Effector memory CD4-positive, alpha-beta T cell (primary cell): ENCODE measurements around the gene PTPN20.

Experiments
- DNase-seq, 3 donors: peaks; one replicate each; pipeline ENCODE4 v3.0.0-alpha.2; 2020
- H3K27ac ChIP-seq: 2 replicates; pipeline ENCODE4 v1.7.0; 2013; ENCODE audit warnings: mild to moderate bottlenecking, low read length, moderate library complexity; ENCODE audit not compliant: insufficient read depth, poor library complexity, severe bottlenecking
- H3K27me3 ChIP-seq: replicated peaks from 2 replicates; pipeline ENCODE4 v1.7.0; 2013; ENCODE audit warnings: mild to moderate bottlenecking, low read length; ENCODE audit not compliant: insufficient read depth, control insufficient read depth, poor library complexity, severe bottlenecking
- H3K36me3 ChIP-seq: 2 replicates; pipeline ENCODE4 v1.7.0; 2013; ENCODE audit warnings: mild to moderate bottlenecking, low read length, moderate library complexity; ENCODE audit not compliant: control insufficient read depth, insufficient read depth
- H3K4me1 ChIP-seq: 2 replicates; pipeline ENCODE4 v1.7.0; 2013; ENCODE audit warnings: low read length, mild to moderate bottlenecking; ENCODE audit not compliant: control insufficient read depth, insufficient read depth, poor library complexity, severe bottlenecking
- H3K4me3 ChIP-seq: 2 replicates; pipeline ENCODE4 v1.7.0; 2013; ENCODE audit warnings: low read length, low read depth, mild to moderate bottlenecking; ENCODE audit not compliant: insufficient read depth, poor library complexity, severe bottlenecking
- H3K9me3 ChIP-seq: 2 replicates; pipeline ENCODE4 v1.7.0; 2013; ENCODE audit warnings: mild to moderate bottlenecking, low read length, moderate library complexity; ENCODE audit not compliant: control insufficient read depth

PTPN20 gene

DNA sequence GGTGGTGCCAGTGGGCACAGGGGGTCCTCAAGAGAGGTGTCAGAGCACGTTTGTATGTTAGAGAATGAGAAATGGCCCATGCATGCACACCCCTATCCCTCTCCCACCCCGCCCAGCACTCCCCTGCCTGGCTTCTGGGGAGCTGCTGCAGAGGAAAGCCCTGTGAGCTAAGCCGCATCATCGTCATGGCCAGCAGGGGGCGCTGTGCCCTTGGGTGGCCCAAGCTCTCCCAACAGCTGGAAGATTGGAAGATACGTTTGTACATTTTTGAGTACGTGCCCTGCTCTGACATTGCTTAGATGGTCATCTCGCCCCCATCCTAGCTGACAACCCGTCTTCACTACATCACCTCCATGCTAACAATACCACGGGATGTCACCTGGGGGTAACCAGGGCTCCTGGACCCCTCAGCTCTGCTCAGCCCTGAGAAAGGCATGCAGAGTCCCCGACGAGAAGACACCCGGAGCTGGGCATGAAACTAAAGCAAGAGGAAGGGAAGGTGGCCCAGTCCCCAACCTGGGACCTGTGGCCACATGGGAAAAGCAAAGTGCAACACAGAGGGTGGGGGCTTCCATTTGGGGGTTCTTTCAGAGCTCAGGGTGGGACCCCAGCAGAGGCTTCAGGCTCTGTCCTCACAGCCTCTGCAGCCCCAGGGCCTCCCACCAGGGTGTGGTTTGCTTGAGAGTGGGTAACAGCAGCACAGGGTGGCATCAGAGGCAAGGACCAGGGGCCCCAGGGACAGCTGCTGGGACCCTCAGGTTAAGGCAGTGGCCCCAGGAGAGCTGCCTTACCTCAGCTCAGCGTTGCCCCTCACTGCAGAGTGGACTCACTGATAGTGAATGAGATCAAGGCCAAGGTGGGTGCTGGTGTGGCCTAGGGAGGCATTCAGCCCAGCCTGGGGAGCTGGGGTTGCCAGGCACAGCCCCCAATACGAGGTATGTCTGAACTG is 136.6 kb downstream of the PTPN20 start:
- no peak overlapping the region for H3K4me3 ChIP-seq
- H3K36me3 ChIP-seq = no peaks in the 10 kb centered on the region
- no peaks in the 10 kb centered on the region for H3K9me3 ChIP-seq
- H3K27ac ChIP-seq = no peak overlapping the region
- H3K27me3 ChIP-seq = no peaks in the 10 kb centered on the region
- DNase-seq = peak; percentile 25 to 55 (median 28)
- H3K4me1 ChIP-seq = peaks cover 7% of the 10 kb centered on the region

DNA sequence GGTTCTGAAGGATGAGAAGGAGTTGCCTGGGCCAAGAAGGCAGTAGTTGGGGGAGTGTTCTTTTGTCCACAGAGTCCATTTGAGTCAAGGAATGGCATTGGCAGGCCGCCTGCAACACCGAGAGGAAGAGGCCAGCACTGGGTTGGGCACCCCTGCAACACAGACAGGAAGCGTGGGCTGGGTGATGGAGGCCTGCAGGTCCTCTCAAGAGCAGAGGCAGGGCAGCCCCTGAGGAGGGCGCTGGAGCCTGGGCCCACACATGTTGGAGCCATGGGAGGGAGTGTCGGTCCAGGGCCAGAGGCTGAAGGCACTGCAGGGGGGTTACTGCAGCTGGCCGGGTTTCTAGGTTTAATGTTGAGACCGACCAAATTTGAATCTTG is 137.3 kb downstream of the PTPN20 start:
- Histone ChIP-seq H3K36me3 (no peaks in the 10 kb centered on the region), H3K4me1 (peaks cover 7% of the 10 kb centered on the region), H3K27me3 (no peaks in the 10 kb centered on the region), H3K27ac (no peak overlapping the region), H3K4me3 (no peak overlapping the region), H3K9me3 (no peaks in the 10 kb centered on the region)
- DNase-seq = no peak

DNA sequence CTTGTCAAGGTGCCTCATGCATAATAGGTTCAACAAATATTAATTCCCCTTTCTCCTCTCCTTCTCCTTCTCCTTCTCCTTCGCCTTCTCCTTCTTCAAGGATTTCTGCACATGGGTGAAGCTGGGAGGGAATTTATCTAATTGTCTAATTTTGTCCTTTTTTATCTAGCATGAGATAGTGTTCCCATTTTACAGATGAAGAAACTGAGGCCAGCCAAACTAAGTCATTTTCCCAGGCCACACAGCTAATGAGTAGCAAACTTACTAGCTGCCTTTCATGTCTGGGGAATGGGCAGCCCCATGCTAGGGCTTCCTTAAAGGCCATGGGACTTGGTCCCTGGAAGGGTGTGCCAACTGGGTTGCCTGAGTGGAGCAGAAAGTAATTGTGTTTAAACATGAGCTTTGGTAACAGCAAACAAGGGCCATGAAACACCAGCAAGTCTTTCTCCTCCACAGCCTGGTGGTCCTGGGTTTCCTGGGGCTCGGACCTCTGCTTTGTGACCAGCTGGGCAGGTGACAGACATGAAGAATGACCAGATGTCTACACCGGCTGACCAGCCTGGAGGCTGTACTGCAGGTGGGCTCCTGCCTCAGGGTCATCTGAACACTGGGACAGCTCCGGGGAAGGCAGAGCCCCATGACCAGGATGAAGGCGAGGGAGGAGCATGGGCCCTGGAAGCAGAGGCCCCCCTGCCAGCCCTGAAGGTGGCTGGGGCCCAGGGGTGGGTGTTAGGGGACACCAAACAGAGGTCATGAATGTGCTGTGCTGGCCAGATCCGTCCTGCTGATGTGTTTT is 138.0 kb downstream of the PTPN20 start:
- Histone ChIP-seq H3K36me3 (no peaks in the 10 kb centered on the region), H3K4me3 (no peak overlapping the region)

DNA sequence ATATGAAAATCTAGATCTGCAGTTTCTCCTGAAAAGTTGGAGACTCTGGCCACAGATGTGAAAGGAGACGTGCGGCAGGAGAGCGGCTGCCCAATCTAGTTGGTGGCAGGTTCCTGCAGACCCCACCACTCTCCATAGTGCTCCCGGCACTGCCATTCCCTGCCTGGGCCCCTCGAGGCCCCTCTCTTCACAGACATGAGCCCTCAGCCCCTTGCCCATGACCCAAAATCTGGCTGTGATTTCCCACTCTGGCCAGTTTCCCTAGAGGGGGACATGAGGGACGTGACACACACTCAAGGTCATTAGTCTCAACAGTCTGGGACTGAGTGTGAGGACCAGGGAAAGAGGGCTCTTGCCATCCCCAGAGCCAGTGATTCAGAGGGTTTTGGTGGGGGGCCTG is 138.7 kb downstream of the PTPN20 start:
- no peak overlapping the region for H3K4me3 ChIP-seq
- no peaks in the 10 kb centered on the region for H3K27me3 ChIP-seq

More for the DNA sequence above, 138.0 kb downstream of the PTPN20 start:
- H3K27me3 ChIP-seq = no peaks in the 10 kb centered on the region
- DNase-seq = no peak
- no peaks in the 10 kb centered on the region for H3K9me3 ChIP-seq
- peaks cover 7% of the 10 kb centered on the region for H3K4me1 ChIP-seq
- H3K27ac ChIP-seq = no peak overlapping the region

DNA sequence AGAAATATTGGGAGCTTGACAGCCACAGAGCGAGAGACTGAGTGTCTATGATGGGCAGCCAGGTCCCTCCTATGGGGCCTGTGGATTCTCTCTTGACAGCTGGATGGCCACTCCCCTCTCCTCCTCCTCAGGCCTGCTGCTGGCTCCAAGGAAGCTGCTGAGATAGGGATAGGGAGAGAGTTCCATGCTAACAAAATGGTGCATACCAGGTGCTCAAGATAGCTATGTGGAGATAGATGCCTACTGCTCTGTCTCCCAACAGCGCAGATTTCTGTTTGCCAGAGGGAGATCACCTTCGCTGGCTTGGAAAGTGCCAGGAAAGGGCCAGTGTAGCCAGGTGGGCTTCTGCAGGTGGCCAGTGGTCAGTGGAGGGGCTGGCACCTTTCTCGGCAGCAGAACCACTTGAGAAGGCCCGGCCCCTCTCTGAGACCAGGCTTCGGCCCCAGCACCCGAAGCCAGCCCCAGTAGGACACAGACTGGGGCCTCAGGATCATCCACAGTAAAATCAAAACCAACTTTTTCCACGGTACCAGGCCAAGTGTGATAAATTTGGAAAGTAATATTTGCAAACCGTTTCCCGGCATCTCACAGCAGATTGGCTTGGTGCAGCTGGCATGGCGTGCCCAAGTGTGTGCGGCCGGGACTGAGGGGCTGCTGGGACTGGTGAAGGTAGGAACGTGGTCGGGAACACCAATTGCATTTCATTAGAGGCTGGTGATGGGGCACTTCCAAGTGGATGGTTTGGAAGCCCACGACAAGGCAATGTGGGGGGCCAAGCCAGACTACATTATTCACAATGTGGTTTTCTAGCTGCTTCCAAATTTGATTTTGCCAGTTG is 139.6 kb downstream of the PTPN20 start:
- Histone ChIP-seq H3K4me1 (peaks cover 7% of the 10 kb centered on the region), H3K36me3 (no peaks in the 10 kb centered on the region), H3K27ac (no peak overlapping the region), H3K4me3 (no peak overlapping the region), H3K9me3 (no peaks in the 10 kb centered on the region), H3K27me3 (no peaks in the 10 kb centered on the region)
- no peak for DNase-seq

More for the DNA sequence above, 138.7 kb downstream of the PTPN20 start:
- no peak for DNase-seq
- Histone ChIP-seq H3K27ac (no peak overlapping the region), H3K9me3 (no peaks in the 10 kb centered on the region), H3K4me1 (peaks cover 7% of the 10 kb centered on the region), H3K36me3 (no peaks in the 10 kb centered on the region)

DNA sequence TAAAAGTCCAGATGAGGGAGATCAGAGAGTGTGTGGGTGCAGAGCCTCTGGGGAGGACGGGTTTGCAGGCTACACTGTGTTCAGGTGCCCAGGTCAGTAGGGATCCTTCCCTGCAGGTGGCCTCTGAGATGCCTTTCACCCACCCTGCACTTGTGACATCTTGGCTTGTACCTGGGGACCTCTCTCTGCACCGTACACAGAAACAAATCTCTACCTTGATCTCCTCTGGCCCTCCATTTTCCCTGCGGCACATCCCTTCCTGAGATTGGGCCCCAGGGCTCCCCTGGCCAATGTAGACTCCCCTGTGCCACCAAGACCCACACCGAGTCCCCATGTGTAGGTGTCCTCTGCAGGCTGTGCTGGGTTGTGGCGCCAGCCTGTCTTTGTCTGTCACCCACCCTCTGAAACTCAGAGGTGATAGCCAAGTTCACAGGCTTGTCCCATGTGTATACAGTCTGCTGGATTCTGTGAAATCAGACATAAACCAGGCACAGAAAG is 140.6 kb downstream of the PTPN20 start:
- Histone ChIP-seq H3K4me3 (no peak overlapping the region), H3K27ac (no peak overlapping the region)
- no peak for DNase-seq

More for the DNA sequence above, 140.6 kb downstream of the PTPN20 start:
- no peaks in the 10 kb centered on the region for H3K36me3 ChIP-seq
- H3K9me3 ChIP-seq = no peaks in the 10 kb centered on the region
- H3K27me3 ChIP-seq = no peaks in the 10 kb centered on the region
- peaks cover 7% of the 10 kb centered on the region for H3K4me1 ChIP-seq
